PFSK-1 (cell line): ENCODE data around the gene TCOF1.

Source experiments
- FOXP2 ChIP-seq: optimal IDR thresholded peaks from 2 replicates; pipeline ENCODE3; 2011; ENCODE audit warnings: borderline replicate concordance, control low read depth, inconsistent platforms; ENCODE audit not compliant: insufficient read depth; ENCODE audit errors: extremely low read length, extremely low read depth
- POLR2AphosphoS5 ChIP-seq: IDR thresholded peaks from 2 replicates; pipeline ENCODE4 v1.6.1; 2012; ENCODE audit warnings: low read depth, mild to moderate bottlenecking, control low read depth, low read length, moderate library complexity
- SIN3A ChIP-seq: IDR thresholded peaks from 2 replicates; pipeline ENCODE4 v1.6.1; 2012; ENCODE audit warnings: mild to moderate bottlenecking, low read length, moderate library complexity, borderline replicate concordance; ENCODE audit not compliant: insufficient read depth
- TAF1 ChIP-seq: IDR thresholded peaks from 2 replicates; pipeline ENCODE4 v1.6.1; 2012; ENCODE audit warnings: low read length, control low read depth, borderline replicate concordance; ENCODE audit not compliant: insufficient read depth
- TF ChIP-seq, protein P1 (sequence below), 2 experiments: IDR thresholded peaks; 2 replicates each; pipeline versions ENCODE4 v1.6.1 to v1.8.0; 2011 to 2012; ENCODE audit warnings: low read depth in 2 of 2, low read length in 2 of 2, control low read depth in 1 of 2, inconsistent platforms in 1 of 2, mild to moderate bottlenecking in 1 of 2, moderate library complexity in 1 of 2; ENCODE audit not compliant: insufficient read depth in 1 of 2

The TCOF1 gene

DNA sequence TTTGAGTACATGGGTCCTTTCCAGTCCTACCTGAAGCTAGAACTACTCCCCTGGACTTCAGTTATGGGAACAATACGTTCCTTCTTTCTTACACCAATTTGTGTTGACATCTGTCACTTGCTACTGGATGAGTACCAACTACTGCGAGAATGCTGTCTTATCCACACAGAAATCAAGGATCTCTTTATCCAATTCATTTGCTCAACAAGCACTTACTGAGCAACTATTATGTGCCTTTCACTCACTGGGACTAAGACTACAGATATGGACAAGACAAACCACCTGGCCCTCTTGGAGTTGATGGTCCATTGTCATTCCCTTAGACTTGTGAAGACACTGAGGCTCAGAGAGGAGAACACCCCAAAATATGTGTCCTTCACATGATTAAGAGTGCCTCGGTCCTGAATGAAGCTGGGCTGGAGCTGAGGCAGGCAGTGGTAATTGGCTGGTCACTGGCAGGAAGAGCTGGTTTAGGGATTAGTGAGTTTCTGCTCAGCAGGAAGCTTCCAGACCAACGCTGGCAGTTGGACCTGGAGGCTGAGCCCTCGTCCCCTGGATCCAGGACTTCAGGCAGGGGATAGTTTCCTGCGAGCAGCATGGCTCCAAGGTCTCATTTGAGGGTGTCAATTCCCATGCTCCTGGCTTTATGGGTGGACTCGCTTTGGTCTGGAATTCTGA, 46.3 kb upstream of the TCOF1 start:
- TF ChIP-seq, protein P1, sequence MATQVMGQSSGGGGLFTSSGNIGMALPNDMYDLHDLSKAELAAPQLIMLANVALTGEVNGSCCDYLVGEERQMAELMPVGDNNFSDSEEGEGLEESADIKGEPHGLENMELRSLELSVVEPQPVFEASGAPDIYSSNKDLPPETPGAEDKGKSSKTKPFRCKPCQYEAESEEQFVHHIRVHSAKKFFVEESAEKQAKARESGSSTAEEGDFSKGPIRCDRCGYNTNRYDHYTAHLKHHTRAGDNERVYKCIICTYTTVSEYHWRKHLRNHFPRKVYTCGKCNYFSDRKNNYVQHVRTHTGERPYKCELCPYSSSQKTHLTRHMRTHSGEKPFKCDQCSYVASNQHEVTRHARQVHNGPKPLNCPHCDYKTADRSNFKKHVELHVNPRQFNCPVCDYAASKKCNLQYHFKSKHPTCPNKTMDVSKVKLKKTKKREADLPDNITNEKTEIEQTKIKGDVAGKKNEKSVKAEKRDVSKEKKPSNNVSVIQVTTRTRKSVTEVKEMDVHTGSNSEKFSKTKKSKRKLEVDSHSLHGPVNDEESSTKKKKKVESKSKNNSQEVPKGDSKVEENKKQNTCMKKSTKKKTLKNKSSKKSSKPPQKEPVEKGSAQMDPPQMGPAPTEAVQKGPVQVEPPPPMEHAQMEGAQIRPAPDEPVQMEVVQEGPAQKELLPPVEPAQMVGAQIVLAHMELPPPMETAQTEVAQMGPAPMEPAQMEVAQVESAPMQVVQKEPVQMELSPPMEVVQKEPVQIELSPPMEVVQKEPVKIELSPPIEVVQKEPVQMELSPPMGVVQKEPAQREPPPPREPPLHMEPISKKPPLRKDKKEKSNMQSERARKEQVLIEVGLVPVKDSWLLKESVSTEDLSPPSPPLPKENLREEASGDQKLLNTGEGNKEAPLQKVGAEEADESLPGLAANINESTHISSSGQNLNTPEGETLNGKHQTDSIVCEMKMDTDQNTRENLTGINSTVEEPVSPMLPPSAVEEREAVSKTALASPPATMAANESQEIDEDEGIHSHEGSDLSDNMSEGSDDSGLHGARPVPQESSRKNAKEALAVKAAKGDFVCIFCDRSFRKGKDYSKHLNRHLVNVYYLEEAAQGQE (IDR thresholded peaks at IDR 0.05; ENCODE audit: insufficient read depth in 1 of 2, low read depth in 2 of 2, low read length in 2 of 2), result no peak
- TF ChIP-seq POLR2AphosphoS5, result no peak
- TF ChIP-seq TAF1, result no peak
- no peak for TF ChIP-seq SIN3A
- TF ChIP-seq FOXP2, result no peak

DNA sequence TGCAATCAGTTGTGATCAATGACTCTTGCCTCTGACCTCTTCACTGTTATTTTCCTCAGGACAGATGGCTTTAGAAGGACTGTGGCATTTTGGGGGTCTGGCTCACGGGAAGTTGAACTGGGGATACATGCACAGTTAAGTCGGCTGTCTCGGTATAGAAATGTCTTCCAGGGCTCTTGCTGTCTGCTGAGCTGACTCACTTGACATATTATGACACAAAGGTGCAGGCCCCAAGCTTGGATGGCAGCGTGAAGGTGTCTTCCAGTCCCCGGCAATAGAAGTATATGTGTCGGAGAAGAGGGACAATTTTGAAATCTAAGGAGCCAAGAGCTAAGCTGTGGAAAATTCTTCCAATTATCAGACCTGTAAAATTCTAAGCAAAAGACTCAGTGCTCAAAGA, 45.0 kb upstream of the TCOF1 start:
- TF ChIP-seq TAF1 (no peak), POLR2AphosphoS5 (no peak), SIN3A (no peak), FOXP2 (no peak)
- TF ChIP-seq, protein P1 (IDR thresholded peaks at IDR 0.05; ENCODE audit: insufficient read depth in 1 of 2, low read depth in 2 of 2, low read length in 2 of 2), result no peak

DNA sequence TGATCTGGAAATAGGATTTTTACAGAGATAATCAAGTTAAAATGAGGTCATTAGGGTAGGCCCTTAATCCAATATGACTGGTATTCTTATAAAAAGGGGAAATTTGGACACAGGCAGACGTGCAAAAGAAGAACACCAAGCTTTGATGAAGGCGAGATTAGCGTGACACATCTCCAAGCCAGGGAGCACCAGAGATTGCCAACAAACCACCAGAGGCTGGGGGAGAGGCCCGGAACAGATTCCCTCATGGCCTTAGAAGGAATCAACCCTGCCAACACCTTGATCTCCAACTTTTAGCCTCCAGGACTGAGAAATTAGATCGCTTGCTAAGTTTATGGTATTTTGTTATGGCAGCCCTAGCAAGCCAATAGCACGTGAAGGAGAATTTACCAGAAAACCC, 44.0 kb upstream of the TCOF1 start:
- TF ChIP-seq, protein P1 (IDR thresholded peaks at IDR 0.05; ENCODE audit: insufficient read depth in 1 of 2, low read depth in 2 of 2, low read length in 2 of 2), result no peak
- no peak for TF ChIP-seq POLR2AphosphoS5
- TF ChIP-seq FOXP2, result no peak
- no peak for TF ChIP-seq SIN3A
- no peak for TF ChIP-seq TAF1

DNA sequence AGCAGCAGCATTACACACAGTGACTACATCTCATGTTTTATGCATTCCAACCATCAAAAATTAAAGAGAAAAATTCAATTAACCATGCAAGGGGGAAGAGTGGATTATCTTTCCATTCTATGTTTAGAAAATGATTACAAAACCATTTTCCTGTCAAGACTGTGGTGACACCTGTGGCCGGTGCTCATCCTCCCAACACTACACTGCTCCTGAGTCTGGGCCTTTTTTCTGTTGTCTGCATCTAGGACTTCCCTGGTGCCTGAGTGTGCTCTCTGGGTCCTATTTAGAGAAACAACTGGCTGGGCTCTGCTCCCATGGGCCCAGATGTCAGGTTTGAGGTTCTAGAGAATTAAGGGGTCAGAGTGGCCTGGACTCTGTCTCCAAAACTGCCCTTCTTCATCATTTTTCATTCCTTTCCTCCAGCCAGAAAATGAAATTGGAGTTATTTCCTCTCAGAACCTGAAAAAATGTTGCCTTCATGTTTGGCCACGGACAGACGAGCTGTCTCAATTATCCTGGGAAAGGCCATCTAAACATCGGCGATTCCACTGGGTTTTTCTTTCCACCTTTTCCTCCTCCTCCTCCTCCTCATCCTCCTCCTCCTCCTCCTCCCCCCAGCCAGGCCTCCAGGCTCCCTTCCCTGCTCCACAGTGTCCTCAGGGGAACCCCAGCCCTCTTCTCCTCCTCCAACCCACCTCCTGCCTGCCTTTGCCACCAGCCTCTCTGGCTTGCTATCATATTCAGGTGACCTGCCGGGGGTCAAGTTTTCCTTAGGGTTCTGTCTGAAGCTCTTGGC, 43.4 kb upstream of the TCOF1 start:
- TF ChIP-seq POLR2AphosphoS5 (no peak), FOXP2 (no peak), SIN3A (no peak), TAF1 (no peak)
- TF ChIP-seq, protein P1 (IDR thresholded peaks at IDR 0.05; ENCODE audit: insufficient read depth in 1 of 2, low read depth in 2 of 2, low read length in 2 of 2), result no peak
